OCI-LY3 (cell line): Measurements from ENCODE around the gene C22orf31.

Experiments
- EZH2phosphoT487 ChIP-seq: fragments of 200-600 bp; shearing (Covaris generic); IDR thresholded peaks from 2 replicates; pipeline ENCODE4 v1.6.1; 2018; ENCODE audit warnings: antibody characterized with exemption, mixed run types, low read depth
- TF ChIP-seq, protein P1 (sequence below): fragments of 200-600, 300-600 bp; sonication (generic); IDR thresholded peaks from 2 replicates; pipeline ENCODE4 v1.5.1; 2014; ENCODE audit warnings: antibody characterized with exemption, low read length, low read depth

DNA sequence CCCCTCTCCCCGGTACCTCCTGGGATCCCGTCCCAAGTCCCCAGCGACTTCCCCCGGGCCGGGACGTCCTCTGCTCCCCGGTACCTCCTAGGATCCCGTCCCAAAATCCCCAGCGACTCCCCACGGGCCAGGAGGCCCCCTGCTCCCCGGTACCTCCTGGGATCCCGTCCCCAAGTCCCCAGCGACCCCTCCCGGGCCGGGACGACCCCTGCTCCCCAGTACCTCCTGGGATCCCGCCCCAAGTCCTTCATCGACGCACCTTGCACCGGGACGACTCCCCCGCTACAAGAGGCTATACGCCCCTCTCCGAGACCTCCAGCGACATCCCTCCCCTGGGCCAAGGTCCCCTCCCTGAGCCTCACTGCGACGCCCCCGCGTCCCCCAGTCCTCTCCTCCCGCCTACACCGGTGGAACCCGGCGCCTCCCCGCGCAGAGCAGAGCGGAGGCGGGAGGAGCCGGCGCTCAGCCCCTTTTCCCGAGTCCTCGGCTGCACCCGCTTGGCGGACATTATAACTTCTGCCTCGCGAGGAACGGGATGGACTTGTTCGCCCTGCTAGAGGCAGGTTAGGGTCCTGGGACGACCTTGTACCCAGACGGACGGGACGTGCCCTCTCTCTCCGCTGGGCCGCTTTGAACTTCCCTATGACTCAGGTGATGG is 12.1 kb upstream of the C22orf31 start:
- TF ChIP-seq, protein P1, sequence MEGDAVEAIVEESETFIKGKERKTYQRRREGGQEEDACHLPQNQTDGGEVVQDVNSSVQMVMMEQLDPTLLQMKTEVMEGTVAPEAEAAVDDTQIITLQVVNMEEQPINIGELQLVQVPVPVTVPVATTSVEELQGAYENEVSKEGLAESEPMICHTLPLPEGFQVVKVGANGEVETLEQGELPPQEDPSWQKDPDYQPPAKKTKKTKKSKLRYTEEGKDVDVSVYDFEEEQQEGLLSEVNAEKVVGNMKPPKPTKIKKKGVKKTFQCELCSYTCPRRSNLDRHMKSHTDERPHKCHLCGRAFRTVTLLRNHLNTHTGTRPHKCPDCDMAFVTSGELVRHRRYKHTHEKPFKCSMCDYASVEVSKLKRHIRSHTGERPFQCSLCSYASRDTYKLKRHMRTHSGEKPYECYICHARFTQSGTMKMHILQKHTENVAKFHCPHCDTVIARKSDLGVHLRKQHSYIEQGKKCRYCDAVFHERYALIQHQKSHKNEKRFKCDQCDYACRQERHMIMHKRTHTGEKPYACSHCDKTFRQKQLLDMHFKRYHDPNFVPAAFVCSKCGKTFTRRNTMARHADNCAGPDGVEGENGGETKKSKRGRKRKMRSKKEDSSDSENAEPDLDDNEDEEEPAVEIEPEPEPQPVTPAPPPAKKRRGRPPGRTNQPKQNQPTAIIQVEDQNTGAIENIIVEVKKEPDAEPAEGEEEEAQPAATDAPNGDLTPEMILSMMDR = no peak
- TF ChIP-seq EZH2phosphoT487 = no peak
